ENCODE results near the gene FXYD7. TPM values are rescaled to one million over a fixed set of nuclear protein-coding genes. Genes with fewer than 3 reads are reported as not detected.

Gene FXYD7
- total RNA-seq, 1 experiment from 2014 or later, result 0.71 TPM

- intact Hi-C loops (cut with micrococcal nuclease), result no loop called here
- ChIA-PET POLR2A (no interaction called here), CTCF (interaction anchor here (0.7 to 1.5 kb wide), 7 partner anchors 9 to 99 kb away, joined by 3 to 5 read pairs (median 5); partner anchors contain the start of gene LGI4), RAD21 (ENCODE audit: low non-redundant PET in 1 of 2, low total read pairs in 2 of 2, uncharacterized antibody in 2 of 2, unreplicated experiment in 2 of 2) (interaction anchor here (0.6 kb wide), 2 partner anchors 14 to 115 kb away, joined by 3 to 5 read pairs; no protein-coding TSS in a partner anchor)
- Histone ChIP-seq H3K4me1 (ENCODE audit: control insufficient read depth in 1 of 2, insufficient read depth in 2 of 2, low read length in 2 of 2) (peaks cover 8 to 42% of the 10 kb centered on the region in 2 experiments), H3K27me3 (ENCODE audit: insufficient read depth, low read length) (no peaks in the 10 kb centered on the region), H4K20me1 (ENCODE audit: insufficient read depth) (no peaks in the 10 kb centered on the region), H3K9ac (ENCODE audit: low read length) (peak within 1 kb of the TSS; percentile 93), H3K9me2 (ENCODE audit: insufficient read depth) (no peaks in the 10 kb centered on the region), H3K9me3 (ENCODE audit: control insufficient read depth in 1 of 2, insufficient read depth in 1 of 2, low read depth in 1 of 2, low read length in 2 of 2) (no peaks in the 10 kb centered on the region), H3K27ac (ENCODE audit: low read depth, low read length) (peak within 1 kb of the TSS; percentile 87), H2AFZ (ENCODE audit: low read depth, low read length, poor library complexity, severe bottlenecking) (no peak within 1 kb of the TSS), H3K36me3 (ENCODE audit: control insufficient read depth in 1 of 2, insufficient read depth in 2 of 2, low read length in 2 of 2) (peaks cover 6 to 32% of the 10 kb centered on the region in 2 experiments; a peak in 3 of 4 replicates), H3K79me2 (ENCODE audit: insufficient read depth, low read length) (peaks cover 30% of the 10 kb centered on the region; the same call in 1 of the 2 replicates), H3K4me3 (replicated peaks in 1 of 2; ENCODE audit: low read depth in 1 of 2, low read length in 2 of 2) (peak within 1 kb of the TSS; percentile 75 to 95), H3K4me2 (ENCODE audit: low read length) (peak within 1 kb of the TSS; percentile 98)
- ATAC-seq, result peak; percentile 79
- DNase-seq (ENCODE audit: low read depth, low spot score), result no peak
- BruUV-seq (replicated peaks), result no TSS peak
- TF ChIP-seq SP1 (IDR thresholded peaks at IDR 0.05; ENCODE audit: low read depth) (no peak), TCF7L2 (IDR thresholded peaks at IDR 0.05; ENCODE audit: borderline replicate concordance, extremely low read depth, insufficient read depth, insufficient read length) (no peak), MAX (IDR thresholded peaks at IDR 0.05) (peak; percentile 76), ELF1 (IDR thresholded peaks at IDR 0.05; ENCODE audit: borderline replicate concordance, low read depth) (no peak; the same call in 1 of the 2 replicates), POLR2A (IDR thresholded peaks at IDR 0.05; ENCODE audit: borderline replicate concordance, extremely low read depth, insufficient read depth, insufficient read length) (peak; percentile 41), ZBTB33 (IDR thresholded peaks at IDR 0.05; ENCODE audit: extremely low read depth, insufficient replicate concordance, low read length) (no peak), POLR2AphosphoS5 (IDR thresholded peaks at IDR 0.05; ENCODE audit: low read depth, low read length) (peak; percentile 81), RAD21 (IDR thresholded peaks at IDR 0.05; ENCODE audit: low read depth) (no peak), EZH2 (IDR thresholded peaks at IDR 0.05) (no peak), EZH2phosphoT487 (IDR thresholded peaks at IDR 0.05; ENCODE audit: borderline replicate concordance) (no peak), ATF3 (IDR thresholded peaks at IDR 0.05) (no peak), SIN3A (IDR thresholded peaks at IDR 0.05; ENCODE audit: low read depth) (peak; percentile 80; the same call in 1 of the 2 replicates), CEBPB (IDR thresholded peaks at IDR 0.05; ENCODE audit: low read depth) (no peak), ZNF274 (IDR thresholded peaks at IDR 0.05; ENCODE audit: low read depth, low read length) (no peak), JUND (IDR thresholded peaks at IDR 0.05) (no peak), ZFX (IDR thresholded peaks at IDR 0.05) (peak; percentile 38), REST (IDR thresholded peaks at IDR 0.05; ENCODE audit: low read depth) (no peak), FOSL1 (IDR thresholded peaks at IDR 0.05; ENCODE audit: low read depth) (no peak), EGR1 (IDR thresholded peaks at IDR 0.05; ENCODE audit: low read depth) (peak; percentile 29; the same call in 1 of the 2 replicates), YY1 (IDR thresholded peaks at IDR 0.05; ENCODE audit: extremely low read depth, insufficient replicate concordance, low read depth, low read length) (peak; percentile 23)
Measured at GRCh38 chr19:35154525-35155406, 11.7 kb downstream of the FXYD7 start, which contains the start of gene FXYD5. FXYD5 (plus strand) TSS chr19:35154735; CDS start chr19:35155551, 816 bp downstream.

Data from HCT116 (cell line).